ENCODE measurements around the gene NACC1. TPM values are rescaled to one million over a fixed set of nuclear protein-coding genes. Genes with fewer than 3 reads are reported as not detected.

Gene NACC1
- total RNA-seq, 1 donor from 2014 or later, result 35.5 TPM

GRCh38 chr19:13155472-13156359, 37.7 kb downstream of the NACC1 start:
- peak overlapping the region; percentile 92 to 99 for H3K4me3 ChIP-seq
- no peaks in the 10 kb centered on the region for H3K27me3 ChIP-seq
- H3K27ac ChIP-seq, result peak overlapping the region; percentile 99
- no peak for TF ChIP-seq CTCF (IDR thresholded peaks at IDR 0.05)
- peaks cover 0 to 6% of the 10 kb centered on the region in 2 donors for H3K4me1 ChIP-seq
- no peaks in the 10 kb centered on the region for H3K9me3 ChIP-seq
- intact Hi-C loops (cut with DNase I), result loop anchor here (10.0 kb wide), 1 partner anchor 849 kb away; the partner anchor contains the start of gene RFX1
- H3K36me3 ChIP-seq, result peaks cover 0 to 12% of the 10 kb centered on the region in 2 donors
- DNase-seq (ENCODE audit: low spot score in 2 of 2), result peak; percentile 40 to 91

- Histone ChIP-seq H3K4me3 (no peak overlapping the region), H3K36me3 (no peaks in the 10 kb centered on the region), H3K9me3 (no peaks in the 10 kb centered on the region), H3K27ac (no peak overlapping the region), H3K4me1 (peaks cover 6 to 31% of the 10 kb centered on the region in 2 donors), H3K27me3 (no peaks in the 10 kb centered on the region)
- intact Hi-C loops (cut with DNase I), result loop anchor here (5.0 to 10.0 kb wide), 2 partner anchors 573 to 845 kb away; partner anchors contain the start of gene RFX1
- no peak for TF ChIP-seq CTCF (IDR thresholded peaks at IDR 0.05)
- no peak for DNase-seq (ENCODE audit: low spot score in 2 of 2)
Observed at GRCh38 chr19:13159713-13160112, 41.6 kb downstream of the NACC1 start.

- DNase-seq (ENCODE audit: low spot score in 2 of 2), result no peak
- Histone ChIP-seq H3K27ac (no peak overlapping the region), H3K27me3 (no peaks in the 10 kb centered on the region), H3K9me3 (no peaks in the 10 kb centered on the region), H3K36me3 (no peaks in the 10 kb centered on the region), H3K4me3 (no peak overlapping the region), H3K4me1 (peaks cover 6 to 37% of the 10 kb centered on the region in 2 donors)
- intact Hi-C loops (cut with DNase I), result loop anchor here (5.0 kb wide), 1 partner anchor 572 kb away; no protein-coding TSS in a partner anchor
- no peak for TF ChIP-seq CTCF (IDR thresholded peaks at IDR 0.05)
Observed at GRCh38 chr19:13160557-13160956, 42.5 kb downstream of the NACC1 start.

- peak overlapping the region; percentile 95 to 96 for H3K27ac ChIP-seq
- peak overlapping the region; percentile 49 to 58 for H3K4me3 ChIP-seq
- TF ChIP-seq CTCF (IDR thresholded peaks at IDR 0.05), result no peak
- intact Hi-C loops (cut with DNase I), result loop anchor here (5.0 kb wide), 1 partner anchor 569 kb away; no protein-coding TSS in a partner anchor
- no peaks in the 10 kb centered on the region for H3K36me3 ChIP-seq
- H3K9me3 ChIP-seq, result no peaks in the 10 kb centered on the region
- no peaks in the 10 kb centered on the region for H3K27me3 ChIP-seq
- peak; percentile 91 to 99 for DNase-seq (ENCODE audit: low spot score in 2 of 2)
- H3K4me1 ChIP-seq, result peaks cover 11 to 40% of the 10 kb centered on the region in 2 donors
Observed at GRCh38 chr19:13162724-13163608, 44.9 kb downstream of the NACC1 start.

- Histone ChIP-seq H3K9me3 (no peaks in the 10 kb centered on the region), H3K27me3 (no peaks in the 10 kb centered on the region), H3K4me3 (peak overlapping the region; percentile 49 to 58), H3K4me1 (peaks cover 11 to 44% of the 10 kb centered on the region in 2 donors), H3K27ac (peak overlapping the region; percentile 95 to 96), H3K36me3 (no peaks in the 10 kb centered on the region)
- TF ChIP-seq CTCF (IDR thresholded peaks at IDR 0.05), result no peak
- DNase-seq (ENCODE audit: low spot score in 2 of 2), result peak; percentile 55 to 93
- intact Hi-C loops (cut with DNase I), result loop anchor here (5.0 kb wide), 1 partner anchor 569 kb away; no protein-coding TSS in a partner anchor
Observed at GRCh38 chr19:13163609-13164342, 45.7 kb downstream of the NACC1 start.
